Neural progenitor cell (in vitro differentiated cells): ENCODE data around the gene NPR2. TPM values are rescaled to one million over a fixed set of nuclear protein-coding genes. Genes with fewer than 3 reads are reported as not detected.

ENCODE experiments used
- DNase-seq: peaks from one replicate; pipeline ENCODE4 v3.0.0-alpha.2; 2016; ENCODE audit warnings: low spot score
- H2AFZ ChIP-seq: fragments of 200-600 bp; sonication (generic); replicated peaks from 2 replicates; pipeline ENCODE4 v1.6.1; 2016; ENCODE audit warnings: antibody characterized with exemption
- H3F3A ChIP-seq: fragments of 200-600 bp; sonication (generic); 2 replicates; pipeline ENCODE4 v1.6.1; 2016; ENCODE audit warnings: antibody characterized with exemption, low read depth
- H3K27ac ChIP-seq: fragments of 200-600 bp; sonication (generic); 2 replicates; pipeline ENCODE4 v1.5.1; 2016; ENCODE audit warnings: mild to moderate bottlenecking
- H3K27me3 ChIP-seq: fragments of 200-600 bp; sonication (generic); 2 replicates; pipeline ENCODE4 v1.6.1; 2016; ENCODE audit warnings: mild to moderate bottlenecking, moderate library complexity
- H3K36me3 ChIP-seq: fragments of 200-600 bp; sonication (generic); 2 replicates; pipeline ENCODE4 v1.5.1; 2016
- H3K4me1 ChIP-seq: fragments of 200-600 bp; sonication (generic); 2 replicates; pipeline ENCODE4 v1.6.1; 2016; ENCODE audit warnings: mixed run types
- H3K4me2 ChIP-seq: fragments of 200-600 bp; sonication (generic); 2 replicates; pipeline ENCODE4 v1.6.1; 2016
- H3K4me3 ChIP-seq: fragments of 200-600 bp; sonication (generic); 2 replicates; pipeline ENCODE4 v1.5.1; 2016
- H3K79me2 ChIP-seq: fragments of 200-600 bp; sonication (generic); 2 replicates; pipeline ENCODE4 v1.6.1; 2016; ENCODE audit warnings: low read depth
- H3K9ac ChIP-seq: fragments of 200-600 bp; sonication (generic); 2 replicates; pipeline ENCODE4 v1.6.1; 2016
- H3K9me3 ChIP-seq: fragments of 200-600 bp; sonication (generic); 2 replicates; pipeline ENCODE4 v1.5.1; 2016; ENCODE audit warnings: low read depth
- H4K20me1 ChIP-seq: fragments of 200-600 bp; sonication (generic); 2 replicates; pipeline ENCODE4 v1.6.1; 2016; ENCODE audit warnings: low read depth
- H3K27ac Mint-ChIP-seq: 3 replicates; pipeline ENCODE4 v1.8.0; 2021; ENCODE audit warnings: mixed read lengths
- H3K27me3 Mint-ChIP-seq: 2 replicates; pipeline ENCODE4 v1.8.0; 2022; ENCODE audit warnings: low read depth, mild to moderate bottlenecking, inconsistent platforms, moderate library complexity, mixed read lengths; ENCODE audit not compliant: insufficient read depth
- H3K36me3 Mint-ChIP-seq: 3 replicates; pipeline ENCODE4 v1.8.0; 2021; ENCODE audit warnings: mixed read lengths
- H3K4me1 Mint-ChIP-seq: 3 replicates; pipeline ENCODE4 v1.8.0; 2021; ENCODE audit warnings: mixed read lengths
- H3K4me3 Mint-ChIP-seq: 3 replicates; pipeline ENCODE4 v1.8.0; 2021; ENCODE audit warnings: mild to moderate bottlenecking, moderate library complexity, mixed read lengths
- H3K9me3 Mint-ChIP-seq: 3 replicates; pipeline ENCODE4 v1.8.0; 2020; ENCODE audit warnings: mixed read lengths
- EZH2 ChIP-seq: fragments of 200-600 bp; sonication (generic); IDR thresholded peaks from 2 replicates; pipeline ENCODE4 v1.6.1; 2017; ENCODE audit warnings: antibody characterized with exemption, mild to moderate bottlenecking, moderate library complexity
- EZH2phosphoT487 ChIP-seq: fragments of 200-600 bp; sonication (generic); IDR thresholded peaks from 2 replicates; pipeline ENCODE4 v1.6.1; 2017; ENCODE audit warnings: antibody characterized with exemption
- total RNA-seq: library from RNA; depleted of rRNA; stranded (reverse); fragments of >200 nt; gene quantifications from 2 replicates; pipeline ENCODE4 v1.2.3, GENCODE V29; 2015; ENCODE audit warnings: low replicate concordance
- TF ChIP-seq, protein P1 (sequence below): fragments of 200-600 bp; sonication (generic); IDR thresholded peaks from 2 replicates; pipeline ENCODE4 v1.5.1; 2017; ENCODE audit warnings: antibody characterized with exemption, mild to moderate bottlenecking

The NPR2 gene
- total RNA-seq, 1 donor from 2014 or later: 5.6 TPM

DNA sequence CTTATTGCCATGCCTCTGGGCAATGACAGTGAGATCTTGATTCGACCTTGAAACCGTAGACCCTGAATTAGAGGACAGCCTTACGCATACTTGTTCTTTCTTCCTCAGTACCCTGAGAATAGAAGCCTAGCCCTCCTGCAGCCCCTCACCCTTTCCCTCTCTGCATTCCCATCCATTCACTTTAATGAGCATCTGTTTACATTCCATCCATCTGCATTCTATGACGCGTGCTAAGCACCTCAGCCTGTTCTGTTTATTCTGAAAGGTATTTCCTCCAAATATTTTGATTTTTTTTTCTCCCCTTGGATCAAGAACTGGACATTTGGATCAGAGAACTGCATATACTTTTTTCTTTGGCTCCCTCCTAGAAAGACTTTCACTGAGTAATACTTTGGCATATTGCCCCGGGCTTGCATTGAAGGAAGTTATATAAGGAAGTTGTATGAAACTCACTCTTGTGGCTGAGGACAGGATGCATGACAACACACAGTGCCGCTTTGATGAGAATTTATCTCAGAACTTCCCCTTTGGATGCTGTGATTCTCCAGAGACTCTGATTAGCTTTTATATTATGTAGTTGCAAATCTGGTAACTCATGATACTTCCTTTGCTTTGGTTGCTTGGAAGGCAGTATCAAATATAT is 53.4 kb downstream of the NPR2 start:
- no peaks in the 10 kb centered on the region for H3K36me3 ChIP-seq
- no peak overlapping the region for H3K27ac ChIP-seq
- peaks cover 4% of the 10 kb centered on the region for H3K4me1 ChIP-seq
- H3K9ac ChIP-seq: no peak overlapping the region
- H3K27me3 ChIP-seq: peaks cover 32% of the 10 kb centered on the region
- Mint-ChIP-seq H3K27ac (no peak overlapping the region), H3K4me3 (no peak overlapping the region), H3K27me3 (peaks cover 8% of the 10 kb centered on the region), H3K9me3 (no peaks in the 10 kb centered on the region), H3K4me1 (peaks cover 6% of the 10 kb centered on the region), H3K36me3 (peaks cover 31% of the 10 kb centered on the region)
- H3K4me2 ChIP-seq: no peak overlapping the region
- H2AFZ ChIP-seq: no peak overlapping the region
- TF ChIP-seq EZH2phosphoT487: no peak
- TF ChIP-seq, protein P1, sequence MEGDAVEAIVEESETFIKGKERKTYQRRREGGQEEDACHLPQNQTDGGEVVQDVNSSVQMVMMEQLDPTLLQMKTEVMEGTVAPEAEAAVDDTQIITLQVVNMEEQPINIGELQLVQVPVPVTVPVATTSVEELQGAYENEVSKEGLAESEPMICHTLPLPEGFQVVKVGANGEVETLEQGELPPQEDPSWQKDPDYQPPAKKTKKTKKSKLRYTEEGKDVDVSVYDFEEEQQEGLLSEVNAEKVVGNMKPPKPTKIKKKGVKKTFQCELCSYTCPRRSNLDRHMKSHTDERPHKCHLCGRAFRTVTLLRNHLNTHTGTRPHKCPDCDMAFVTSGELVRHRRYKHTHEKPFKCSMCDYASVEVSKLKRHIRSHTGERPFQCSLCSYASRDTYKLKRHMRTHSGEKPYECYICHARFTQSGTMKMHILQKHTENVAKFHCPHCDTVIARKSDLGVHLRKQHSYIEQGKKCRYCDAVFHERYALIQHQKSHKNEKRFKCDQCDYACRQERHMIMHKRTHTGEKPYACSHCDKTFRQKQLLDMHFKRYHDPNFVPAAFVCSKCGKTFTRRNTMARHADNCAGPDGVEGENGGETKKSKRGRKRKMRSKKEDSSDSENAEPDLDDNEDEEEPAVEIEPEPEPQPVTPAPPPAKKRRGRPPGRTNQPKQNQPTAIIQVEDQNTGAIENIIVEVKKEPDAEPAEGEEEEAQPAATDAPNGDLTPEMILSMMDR: no peak
- TF ChIP-seq EZH2: no peak
- no peaks in the 10 kb centered on the region for H3K9me3 ChIP-seq
- no peak overlapping the region for H3K4me3 ChIP-seq
- no peaks in the 10 kb centered on the region for H3F3A ChIP-seq
- peaks cover 13% of the 10 kb centered on the region for H4K20me1 ChIP-seq
- H3K79me2 ChIP-seq: no peaks in the 10 kb centered on the region
- no peak for DNase-seq

GRCh38 chr9:35845824-35846771 is 54.7 kb downstream of the NPR2 start:
- H3K27me3 ChIP-seq: peaks cover 32% of the 10 kb centered on the region
- H4K20me1 ChIP-seq: peaks cover 14% of the 10 kb centered on the region
- Mint-ChIP-seq H3K36me3 (peaks cover 31% of the 10 kb centered on the region), H3K4me1 (no peaks in the 10 kb centered on the region), H3K4me3 (no peak overlapping the region), H3K9me3 (no peaks in the 10 kb centered on the region), H3K27me3 (peaks cover 8% of the 10 kb centered on the region), H3K27ac (no peak overlapping the region)
- peak overlapping the region; percentile 84 for H3K4me2 ChIP-seq
- H3K4me1 ChIP-seq: peaks cover 4% of the 10 kb centered on the region
- H3K79me2 ChIP-seq: no peaks in the 10 kb centered on the region
- no peak overlapping the region for H3K27ac ChIP-seq
- peak overlapping the region; percentile 46 for H3K4me3 ChIP-seq
- H3K36me3 ChIP-seq: no peaks in the 10 kb centered on the region
- DNase-seq: peak; percentile 33
- H3K9ac ChIP-seq: no peak overlapping the region
- TF ChIP-seq, protein P1: no peak
- no peak for TF ChIP-seq EZH2
- H3F3A ChIP-seq: no peaks in the 10 kb centered on the region
- no peak overlapping the region for H2AFZ ChIP-seq
- no peaks in the 10 kb centered on the region for H3K9me3 ChIP-seq

DNA sequence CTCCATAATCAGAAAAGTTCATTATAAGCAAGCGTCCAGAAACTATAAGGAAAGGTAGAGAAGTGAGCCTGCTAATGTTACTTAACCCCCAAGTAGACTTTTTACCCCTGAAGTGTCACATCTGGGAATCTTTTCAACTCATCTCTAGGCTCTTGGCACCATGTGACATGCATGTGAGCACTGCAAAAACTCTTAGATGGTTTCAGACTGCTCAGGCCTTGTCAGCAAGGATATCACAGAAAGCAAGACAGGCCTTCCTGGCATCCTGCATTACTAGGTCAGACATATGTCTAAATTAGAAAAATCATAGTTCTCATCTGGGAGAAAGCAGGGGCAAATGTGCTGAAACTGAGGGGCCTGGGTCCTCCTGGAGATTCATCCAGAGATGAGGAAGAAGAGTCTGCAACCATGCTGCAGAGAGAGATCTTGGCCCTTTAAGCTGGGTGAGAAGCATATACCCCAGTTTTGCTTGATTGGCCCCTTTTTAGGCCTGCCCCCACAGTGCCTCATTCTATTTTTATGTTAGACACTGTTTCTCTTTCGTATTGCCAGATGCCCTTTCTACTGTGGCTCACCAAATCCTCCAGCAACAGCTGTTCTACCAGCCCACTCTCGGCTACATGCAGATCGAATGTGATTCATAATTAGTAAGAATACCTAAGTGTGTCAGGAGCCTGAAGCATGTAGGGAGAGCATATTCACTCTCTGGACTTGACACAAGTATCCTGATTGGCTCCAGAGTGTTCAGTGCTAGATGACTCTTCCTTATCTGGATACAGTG is 56.6 kb downstream of the NPR2 start:
- no peaks in the 10 kb centered on the region for H3F3A ChIP-seq
- no peak overlapping the region for H2AFZ ChIP-seq
- H3K36me3 Mint-ChIP-seq: peaks cover 29% of the 10 kb centered on the region
- no peak overlapping the region for H3K4me3 ChIP-seq
- H3K27ac ChIP-seq: no peak overlapping the region
- peaks cover 4% of the 10 kb centered on the region for H3K4me1 ChIP-seq
- no peaks in the 10 kb centered on the region for H3K79me2 ChIP-seq
- TF ChIP-seq EZH2 (no peak), EZH2phosphoT487 (no peak)
- TF ChIP-seq, protein P1: no peak
- H3K36me3 ChIP-seq: no peaks in the 10 kb centered on the region
- H3K4me3 Mint-ChIP-seq: no peak overlapping the region
- no peak overlapping the region for H3K4me2 ChIP-seq
- no peak overlapping the region for H3K27ac Mint-ChIP-seq
- no peaks in the 10 kb centered on the region for H3K9me3 ChIP-seq
- H3K27me3 ChIP-seq: peaks cover 32% of the 10 kb centered on the region
- no peaks in the 10 kb centered on the region for H3K4me1 Mint-ChIP-seq
- H4K20me1 ChIP-seq: peaks cover 14% of the 10 kb centered on the region
- DNase-seq: no peak
- H3K27me3 Mint-ChIP-seq: peaks cover 8% of the 10 kb centered on the region
- no peak overlapping the region for H3K9ac ChIP-seq
- H3K9me3 Mint-ChIP-seq: no peaks in the 10 kb centered on the region
